Measurements from ENCODE around the gene FRMD4B.
A peak's percentile ranks its signal among the peaks of the same experiment; 100 is the strongest.
"Not testable (repeated sequence)": the region's sequence is repeated elsewhere in the genome, so short reads cannot be mapped to it uniquely, and the experiment has no call there.

Gene FRMD4B

DNA sequence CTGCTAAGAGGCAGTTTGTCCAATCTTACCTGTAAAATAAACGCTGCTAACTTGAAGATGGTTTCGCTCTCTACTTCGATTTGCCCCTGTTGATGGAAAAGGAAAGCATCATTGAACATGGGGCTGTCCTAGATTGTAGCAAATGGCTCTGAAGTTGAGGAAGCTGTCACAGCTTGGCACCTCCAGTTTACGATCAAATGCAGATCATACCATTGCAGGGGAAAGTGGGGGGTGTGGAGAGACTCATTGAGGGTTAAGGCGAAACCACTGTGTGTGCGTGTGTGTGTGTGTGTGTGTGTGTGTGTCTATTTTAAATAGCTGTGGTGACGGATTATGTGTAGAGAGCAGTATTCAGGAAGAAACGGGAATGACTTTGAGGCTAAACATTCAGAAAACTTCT lies 135.9 kb downstream of the FRMD4B start:
- FAIRE-seq (peak; percentile 28), DNase-seq (ENCODE audit: insufficient read length, low spot score) (no peak)
- TF ChIP-seq SPI1 (IDR thresholded peaks at IDR 0.05; ENCODE audit: low read depth, low read length) (no peak), POLR2A (IDR thresholded peaks at IDR 0.05; ENCODE audit: low read depth, low read length) (no peak), TAF1 (IDR thresholded peaks at IDR 0.05; ENCODE audit: low read depth, low read length) (no peak), POLR2AphosphoS5 (IDR thresholded peaks at IDR 0.05; ENCODE audit: low read depth, low read length) (no peak), PAX5 (IDR thresholded peaks at IDR 0.05; ENCODE audit: insufficient read depth, low read length, severe bottlenecking) (no peak), POU2F2 (IDR thresholded peaks at IDR 0.05; ENCODE audit: low read depth, low read length) (no peak)

DNA sequence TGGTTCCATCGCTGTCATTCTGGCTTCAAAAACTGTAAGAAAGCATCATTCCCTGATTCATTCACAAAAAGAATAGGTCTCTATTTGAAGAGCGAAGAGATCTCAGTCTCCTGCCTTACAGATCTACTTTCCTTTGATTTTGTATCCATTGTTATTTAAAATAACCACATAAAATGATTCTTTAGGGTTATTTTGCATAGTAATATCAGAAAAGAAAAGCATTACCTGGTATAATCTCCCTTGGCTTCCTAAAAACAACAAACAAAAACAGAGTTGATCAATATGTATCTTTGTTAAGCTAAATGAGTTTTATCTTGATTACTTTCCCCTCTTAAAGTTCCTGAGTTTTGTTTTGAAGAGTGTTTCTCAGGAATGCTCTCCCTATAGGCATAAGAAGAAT lies 136.9 kb downstream of the FRMD4B start:
- FAIRE-seq (no peak), DNase-seq (ENCODE audit: insufficient read length, low spot score) (no peak)
- TF ChIP-seq POU2F2 (IDR thresholded peaks at IDR 0.05; ENCODE audit: low read depth, low read length) (no peak), SPI1 (IDR thresholded peaks at IDR 0.05; ENCODE audit: low read depth, low read length) (no peak), POLR2A (IDR thresholded peaks at IDR 0.05; ENCODE audit: low read depth, low read length) (no peak), PAX5 (IDR thresholded peaks at IDR 0.05; ENCODE audit: insufficient read depth, low read length, severe bottlenecking) (no peak)

DNA sequence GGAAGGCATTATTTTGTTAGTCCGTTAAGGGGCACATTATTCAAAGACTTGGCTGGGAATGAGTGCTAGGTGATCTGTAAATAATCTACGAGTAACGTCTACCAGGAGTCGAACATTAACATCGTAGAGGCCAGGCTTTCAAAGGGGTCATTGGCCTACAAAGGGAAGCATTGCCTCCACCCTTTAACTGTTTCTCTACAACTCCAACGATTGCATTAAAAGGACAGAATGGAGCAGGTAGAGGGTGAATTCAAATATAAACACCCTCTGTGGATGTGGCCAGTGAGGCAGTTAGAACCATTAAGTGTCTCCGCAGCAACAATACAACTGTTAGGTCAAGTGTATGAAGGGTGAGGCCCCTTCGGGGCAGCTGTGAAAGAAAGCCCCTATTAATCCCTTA lies 137.5 kb downstream of the FRMD4B start:
- DNase-seq (ENCODE audit: insufficient read length, low spot score) (no peak), FAIRE-seq (no peak)
- TF ChIP-seq POU2F2 (IDR thresholded peaks at IDR 0.05; ENCODE audit: low read depth, low read length) = no peak

DNA sequence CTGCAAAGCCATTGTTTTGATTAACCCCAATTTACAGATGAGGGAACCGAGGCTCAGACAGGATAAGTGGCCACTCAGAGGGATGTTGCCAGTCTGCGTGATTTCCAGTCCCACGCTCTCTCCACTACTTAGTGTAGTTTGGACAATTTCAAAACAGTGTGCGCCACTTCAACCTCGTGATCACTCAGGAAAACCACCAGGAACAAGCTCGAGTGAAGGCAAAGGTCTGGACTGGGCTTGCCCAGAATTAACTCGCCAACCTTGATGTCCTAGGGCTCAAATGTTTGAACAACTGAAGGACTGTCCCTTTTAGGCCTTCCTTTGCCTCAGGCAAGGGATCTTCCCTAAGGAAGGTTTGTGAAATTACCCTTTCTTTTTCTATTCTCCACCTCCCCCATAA lies 139.3 kb downstream of the FRMD4B start:
- DNase-seq (ENCODE audit: insufficient read length, low spot score) = no peak
- no peak for TF ChIP-seq PAX5 (IDR thresholded peaks at IDR 0.05; ENCODE audit: insufficient read depth, low read length, severe bottlenecking)
- TF ChIP-seq POU2F2 (IDR thresholded peaks at IDR 0.05; ENCODE audit: low read depth, low read length) = no peak
- TF ChIP-seq POLR2A (IDR thresholded peaks at IDR 0.05; ENCODE audit: low read depth, low read length) = no peak
- TF ChIP-seq SPI1 (IDR thresholded peaks at IDR 0.05; ENCODE audit: low read depth, low read length) = no peak
- TF ChIP-seq POLR2AphosphoS5 (IDR thresholded peaks at IDR 0.05; ENCODE audit: low read depth, low read length) = no peak
- TF ChIP-seq TAF1 (IDR thresholded peaks at IDR 0.05; ENCODE audit: low read depth, low read length) = no peak
- no peak for FAIRE-seq

DNA sequence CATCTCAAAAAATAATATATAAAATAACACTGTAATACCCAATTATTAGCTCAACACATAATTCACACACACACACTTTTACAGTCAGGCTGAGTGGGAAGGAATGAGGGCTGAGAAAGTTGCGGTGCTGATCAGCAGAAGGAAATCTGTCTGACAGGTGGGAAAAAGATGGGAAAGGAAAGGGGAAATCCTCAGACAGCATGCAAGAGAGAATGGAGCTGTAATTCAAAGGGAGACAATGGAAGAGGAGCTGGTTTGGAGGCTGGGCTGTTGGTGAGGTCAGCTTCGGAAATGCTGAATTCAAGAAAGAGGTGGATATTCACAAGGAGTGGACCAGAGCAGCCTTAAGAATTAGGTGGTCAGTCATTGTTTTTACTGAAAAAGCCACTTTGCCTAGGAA lies 141.8 kb downstream of the FRMD4B start:
- TF ChIP-seq PAX5 (IDR thresholded peaks at IDR 0.05; ENCODE audit: insufficient read depth, low read length, severe bottlenecking) (no peak), POU2F2 (IDR thresholded peaks at IDR 0.05; ENCODE audit: low read depth, low read length) (no peak), TAF1 (IDR thresholded peaks at IDR 0.05; ENCODE audit: low read depth, low read length) (no peak), POLR2A (IDR thresholded peaks at IDR 0.05; ENCODE audit: low read depth, low read length) (no peak), POLR2AphosphoS5 (IDR thresholded peaks at IDR 0.05; ENCODE audit: low read depth, low read length) (no peak), SPI1 (IDR thresholded peaks at IDR 0.05; ENCODE audit: low read depth, low read length) (no peak)
- DNase-seq (ENCODE audit: insufficient read length, low spot score) = no peak
- FAIRE-seq = no peak

DNA sequence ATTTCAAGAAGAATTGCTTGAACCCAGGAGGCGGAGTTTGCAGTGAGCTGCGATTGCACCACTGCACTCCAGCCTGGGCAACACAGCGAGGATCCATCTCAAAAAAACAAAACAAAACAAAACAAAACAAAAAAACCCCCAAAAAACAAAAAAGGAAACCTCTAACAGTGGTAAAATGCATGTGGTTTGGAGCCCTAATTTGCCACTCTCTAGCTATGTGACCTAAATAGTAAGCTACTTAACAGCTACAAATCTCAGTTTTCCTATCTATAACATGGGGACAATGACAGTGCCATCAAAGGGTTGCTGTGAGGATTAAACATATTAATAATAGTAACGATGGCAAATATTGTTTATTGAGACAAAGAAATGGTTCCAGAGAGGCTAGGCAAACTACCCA lies 144.1 kb downstream of the FRMD4B start:
- FAIRE-seq = peak; percentile 5
- DNase-seq (ENCODE audit: insufficient read length, low spot score) = no peak
- TF ChIP-seq POLR2A (IDR thresholded peaks at IDR 0.05; ENCODE audit: low read depth, low read length) (no peak), PAX5 (IDR thresholded peaks at IDR 0.05; ENCODE audit: insufficient read depth, low read length, severe bottlenecking) (no peak), POLR2AphosphoS5 (IDR thresholded peaks at IDR 0.05; ENCODE audit: low read depth, low read length) (no peak), POU2F2 (IDR thresholded peaks at IDR 0.05; ENCODE audit: low read depth, low read length) (no peak), TAF1 (IDR thresholded peaks at IDR 0.05; ENCODE audit: low read depth, low read length) (no peak), SPI1 (IDR thresholded peaks at IDR 0.05; ENCODE audit: low read depth, low read length) (no peak)

DNA sequence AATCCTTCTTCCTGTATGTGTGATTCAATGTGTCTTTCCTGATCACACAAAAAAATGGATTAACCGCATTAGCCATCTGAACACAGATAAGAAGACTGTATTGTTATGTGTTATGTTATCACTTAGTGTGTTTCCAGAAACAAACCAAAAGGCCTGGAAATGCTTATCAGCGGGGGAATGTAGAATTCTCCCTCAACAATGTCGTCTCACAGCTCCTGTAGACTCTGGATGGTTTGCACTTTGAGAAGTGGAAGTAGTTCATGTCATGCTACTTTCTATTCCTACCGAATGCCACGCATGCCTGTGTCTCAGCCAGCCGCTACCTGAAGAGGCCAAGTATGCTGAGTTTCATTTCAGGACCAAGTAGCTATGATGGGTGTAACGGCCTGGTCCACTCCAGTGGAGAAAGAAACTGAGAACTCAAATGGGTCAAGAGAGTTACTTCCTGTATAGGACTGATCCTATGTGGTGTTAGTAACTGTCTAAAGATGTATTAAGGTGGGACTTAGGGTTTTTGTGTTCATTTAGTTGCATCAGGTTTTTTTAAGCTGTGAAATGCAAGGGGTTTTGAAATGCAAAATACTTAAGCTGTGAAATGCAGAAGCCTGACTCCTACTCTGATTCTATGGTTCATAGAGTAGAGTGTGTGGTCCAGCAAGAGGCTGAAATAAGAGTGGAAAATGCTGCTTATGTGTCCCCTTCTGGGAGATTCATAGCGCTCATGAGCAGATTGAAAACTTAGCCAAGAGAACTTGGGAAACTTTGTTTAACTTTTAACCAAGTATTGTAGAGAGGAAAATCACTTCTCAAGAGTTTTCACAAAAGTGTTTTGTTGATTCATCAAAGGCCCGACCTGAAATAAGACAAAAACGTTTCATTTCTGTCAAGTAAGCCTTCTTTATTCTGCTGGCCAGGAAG lies 145.0 kb downstream of the FRMD4B start:
- FAIRE-seq = peak; percentile 91
- DNase-seq (ENCODE audit: insufficient read length, low spot score) = peak; percentile 5
- TF ChIP-seq PAX5 (IDR thresholded peaks at IDR 0.05; ENCODE audit: insufficient read depth, low read length, severe bottlenecking) (no peak), POU2F2 (IDR thresholded peaks at IDR 0.05; ENCODE audit: low read depth, low read length) (no peak), POLR2AphosphoS5 (IDR thresholded peaks at IDR 0.05; ENCODE audit: low read depth, low read length) (no peak)

DNA sequence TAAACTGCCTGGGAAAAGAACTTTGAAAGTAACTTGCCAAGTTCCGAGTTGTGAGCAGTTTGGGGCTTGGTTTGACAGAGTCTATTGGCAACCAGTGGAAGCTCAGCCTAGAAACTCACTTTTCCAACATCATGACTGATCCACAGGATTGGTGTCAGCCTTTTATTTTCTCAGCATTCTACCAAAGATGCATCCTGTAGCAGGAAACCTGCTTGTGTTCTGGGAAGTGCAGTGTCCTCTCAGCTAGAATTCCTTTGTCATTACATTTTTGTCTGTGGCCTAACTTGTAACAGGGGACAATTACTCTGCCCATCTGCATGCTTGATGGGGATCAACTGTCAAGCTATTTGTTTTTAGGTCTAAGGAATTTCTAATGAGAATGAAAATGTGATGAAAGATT lies 146.8 kb downstream of the FRMD4B start:
- TF ChIP-seq POLR2AphosphoS5 (IDR thresholded peaks at IDR 0.05; ENCODE audit: low read depth, low read length) (no peak), TAF1 (IDR thresholded peaks at IDR 0.05; ENCODE audit: low read depth, low read length) (no peak), SPI1 (IDR thresholded peaks at IDR 0.05; ENCODE audit: low read depth, low read length) (no peak), PAX5 (IDR thresholded peaks at IDR 0.05; ENCODE audit: insufficient read depth, low read length, severe bottlenecking) (no peak), POU2F2 (IDR thresholded peaks at IDR 0.05; ENCODE audit: low read depth, low read length) (no peak), POLR2A (IDR thresholded peaks at IDR 0.05; ENCODE audit: low read depth, low read length) (no peak)
- no peak for FAIRE-seq

DNA sequence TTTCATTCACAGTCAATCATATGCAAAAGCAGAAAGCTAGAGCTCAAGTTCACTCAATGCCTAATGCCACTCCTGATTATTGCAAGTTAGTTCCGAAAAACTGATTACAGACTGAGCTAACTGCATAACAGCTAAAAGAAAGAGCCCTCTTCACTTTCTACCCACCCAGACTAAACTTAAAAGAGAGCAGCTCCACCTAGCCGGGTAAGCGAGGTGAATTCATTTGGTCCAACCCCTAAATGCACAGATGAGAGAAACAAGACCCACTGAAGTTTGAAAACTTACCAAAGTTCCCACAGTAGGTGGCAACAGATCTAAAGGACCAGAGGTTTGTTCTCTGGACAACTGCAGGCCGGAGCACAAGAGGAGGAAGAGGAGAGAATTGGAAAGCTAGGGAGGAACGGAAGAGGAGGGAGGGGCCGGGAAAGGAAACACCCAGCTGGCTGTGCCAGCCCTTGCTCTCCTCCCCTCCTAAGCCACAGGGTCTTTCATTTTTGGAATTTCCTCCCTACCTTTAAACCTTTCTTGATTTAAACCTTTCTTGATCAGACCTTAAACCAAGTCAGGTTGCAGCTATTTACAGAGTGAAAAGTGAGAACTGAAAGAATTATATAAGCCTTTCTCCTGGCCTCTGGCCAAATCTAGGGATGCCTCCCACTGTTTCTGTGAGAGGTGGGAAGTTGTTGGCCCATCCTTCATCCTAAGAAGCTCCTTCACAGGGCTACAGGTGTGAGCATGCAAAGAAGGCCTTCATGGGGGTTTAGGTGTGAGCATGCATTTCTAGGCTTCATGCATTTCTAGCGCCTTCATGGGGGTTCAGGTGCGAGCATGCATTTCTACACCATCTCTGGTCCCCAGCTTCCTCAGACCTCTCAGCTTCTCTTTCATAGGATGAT lies 148.8 kb downstream of the FRMD4B start:
- DNase-seq (ENCODE audit: insufficient read length, low spot score) = no peak
- no peak for TF ChIP-seq PAX5 (IDR thresholded peaks at IDR 0.05; ENCODE audit: insufficient read depth, low read length, severe bottlenecking)
- FAIRE-seq = no peak

More for the DNA sequence above, 146.8 kb downstream of the FRMD4B start:
- no peak for DNase-seq (ENCODE audit: insufficient read length, low spot score)

DNA sequence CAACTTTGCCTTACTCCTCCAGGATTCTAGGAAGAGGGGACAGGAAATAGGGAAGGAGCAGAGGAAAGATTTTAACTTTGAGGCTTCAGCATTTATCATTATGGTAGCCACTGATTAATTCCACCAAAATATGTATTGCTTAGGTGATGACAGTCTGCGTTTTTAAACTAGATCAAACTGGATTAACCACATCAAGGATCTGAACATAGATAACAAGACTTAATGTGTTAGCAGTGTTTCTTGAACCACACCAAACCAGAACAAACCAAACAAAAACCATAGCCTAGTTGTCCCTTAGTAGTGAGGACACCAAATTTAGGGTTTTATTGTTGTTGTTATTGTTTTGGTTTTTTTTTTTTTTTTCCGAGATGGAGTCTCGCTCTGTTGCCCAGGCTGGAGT lies 150.0 kb downstream of the FRMD4B start:
- TF ChIP-seq POLR2A (IDR thresholded peaks at IDR 0.05; ENCODE audit: low read depth, low read length) = no peak
- no peak for TF ChIP-seq POLR2AphosphoS5 (IDR thresholded peaks at IDR 0.05; ENCODE audit: low read depth, low read length)
- DNase-seq (ENCODE audit: insufficient read length, low spot score) (no peak), FAIRE-seq (peak; percentile 43)

DNA sequence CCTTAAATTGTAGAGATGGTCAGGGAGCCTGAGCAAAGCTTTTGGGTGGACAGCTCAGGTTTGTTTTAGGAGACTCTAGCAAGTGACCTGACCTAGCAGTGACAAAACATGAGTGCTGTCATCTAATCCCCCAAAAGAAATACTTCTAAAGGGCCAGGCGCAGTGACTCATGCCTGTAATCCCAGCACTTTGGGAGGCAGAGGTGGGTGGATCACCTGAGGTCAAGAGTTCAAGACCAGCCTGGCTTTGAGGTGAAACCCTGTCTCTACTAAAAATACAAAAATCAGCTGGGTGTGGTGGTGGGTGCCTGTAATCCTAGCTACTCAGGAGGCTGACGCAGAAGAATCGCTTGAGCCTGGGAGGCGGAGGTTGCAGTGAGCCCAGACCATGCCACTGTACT lies 150.7 kb downstream of the FRMD4B start:
- not testable (repeated sequence) for FAIRE-seq; DNase-seq (ENCODE audit: insufficient read length, low spot score)
